ENCODE results near the gene CBX4. TPM values are rescaled to one million over a fixed set of nuclear protein-coding genes. Genes with fewer than 3 reads are reported as not detected.
A peak's percentile ranks its signal among the peaks of the same experiment; 100 is the strongest.

The CBX4 gene
- total RNA-seq, 1 experiment from 2014 or later = 3.3 TPM

DNA sequence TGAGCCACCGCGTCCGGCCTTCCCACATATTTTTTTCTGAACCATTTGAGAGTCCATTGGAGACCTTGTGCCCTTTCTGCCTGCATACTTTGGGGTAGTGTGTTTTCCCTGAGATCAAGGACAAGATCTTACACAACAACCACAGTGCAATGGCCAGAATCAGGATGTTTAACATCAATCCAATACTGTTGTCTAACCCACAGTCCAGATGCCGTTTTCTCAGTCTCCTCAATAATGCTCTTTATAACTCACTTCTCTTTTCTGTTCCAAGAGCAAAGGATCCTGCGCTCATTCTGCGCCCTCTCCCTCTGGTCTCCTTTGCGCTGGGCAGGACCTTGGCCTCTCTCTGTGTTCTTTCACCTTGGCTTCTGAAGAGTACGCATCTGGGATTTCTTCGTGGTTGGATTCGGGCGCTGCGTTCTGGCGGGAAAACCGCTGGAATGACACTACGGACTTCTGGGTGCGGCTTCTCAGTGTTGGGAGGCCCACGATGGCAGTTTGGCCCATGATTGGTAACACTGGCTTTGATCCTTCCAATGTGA, 16.6 kb downstream of the CBX4 start:
- ChIA-PET CTCF (interaction anchor here (4.2 to 20.8 kb wide), 2 partner anchors 10 to 13 kb away, joined by 26 to 464 read pairs; no protein-coding TSS in a partner anchor), POLR2A (no interaction called here)
- Mint-ChIP-seq H3K4me3 (no peak overlapping the region), H3K27me3 (ENCODE audit: low read depth) (peaks cover 98% of the 10 kb centered on the region), H3K27ac (no peak overlapping the region), H3K4me1 (peaks cover 5% of the 10 kb centered on the region; the same call in 1 of the 2 replicates), H3K9me3 (peaks cover 5% of the 10 kb centered on the region), H3K36me3 (no peaks in the 10 kb centered on the region)
- ATAC-seq (no peak), DNase-seq (ENCODE audit: low spot score) (no peak)
- TF ChIP-seq CREM (CRISPR knock-in tag; IDR thresholded peaks at IDR 0.05) = no peak
- TF ChIP-seq GABPB1 (CRISPR knock-in tag; IDR thresholded peaks at IDR 0.05) = peak; percentile 68

- Mint-ChIP-seq H3K27ac (no peak overlapping the region), H3K27me3 (ENCODE audit: low read depth) (peaks cover 98% of the 10 kb centered on the region)
- POLR2A ChIA-PET = no interaction called here
These were observed 17.7 kb downstream of the CBX4 start for GRCh38 chr17:79821331-79822095.

GRCh38 chr17:79820959-79821330, 18.3 kb downstream of the CBX4 start:
- Mint-ChIP-seq H3K27me3 (ENCODE audit: low read depth) (peaks cover 98% of the 10 kb centered on the region), H3K27ac (no peak overlapping the region), H3K4me3 (no peak overlapping the region), H3K36me3 (peaks cover 3% of the 10 kb centered on the region; the same call in 1 of the 2 replicates), H3K9me3 (peaks cover 5% of the 10 kb centered on the region), H3K4me1 (peaks cover 4% of the 10 kb centered on the region)
- DNase-seq (ENCODE audit: low spot score) = no peak
- POLR2A ChIA-PET = interaction anchor here (1.2 kb wide), 1 partner anchor 18 kb away, joined by 4 read pairs; the partner anchor contains the start of gene CBX4
- CTCF ChIA-PET = interaction anchor here (0.5 to 20.8 kb wide), 2 partner anchors 12 to 63 kb away, joined by 5 to 464 read pairs; no protein-coding TSS in a partner anchor
- ATAC-seq = no peak
- TF ChIP-seq ZNF219 (CRISPR knock-in tag; IDR thresholded peaks at IDR 0.05; ENCODE audit: borderline replicate concordance) (no peak), ZNF512 (CRISPR knock-in tag; IDR thresholded peaks at IDR 0.05; ENCODE audit: borderline replicate concordance) (no peak), ZNF425 (CRISPR knock-in tag; conservative IDR thresholded peaks at IDR 0.05) (no peak), IRF2 (CRISPR knock-in tag; IDR thresholded peaks at IDR 0.05; ENCODE audit: borderline replicate concordance, low read depth) (no peak), GTF2I (CRISPR knock-in tag; conservative IDR thresholded peaks at IDR 0.05) (no peak), SMAD3 (CRISPR knock-in tag; IDR thresholded peaks at IDR 0.05; ENCODE audit: borderline replicate concordance) (no peak), HMGA2 (CRISPR knock-in tag; IDR thresholded peaks at IDR 0.05) (no peak), ZNF317 (CRISPR knock-in tag; IDR thresholded peaks at IDR 0.05; ENCODE audit: borderline replicate concordance, low read depth) (no peak), ZNF263 (CRISPR knock-in tag; IDR thresholded peaks at IDR 0.05; ENCODE audit: low read depth) (no peak), TEAD4 (CRISPR knock-in tag; IDR thresholded peaks at IDR 0.05) (no peak)
- TF ChIP-seq, protein P1, sequence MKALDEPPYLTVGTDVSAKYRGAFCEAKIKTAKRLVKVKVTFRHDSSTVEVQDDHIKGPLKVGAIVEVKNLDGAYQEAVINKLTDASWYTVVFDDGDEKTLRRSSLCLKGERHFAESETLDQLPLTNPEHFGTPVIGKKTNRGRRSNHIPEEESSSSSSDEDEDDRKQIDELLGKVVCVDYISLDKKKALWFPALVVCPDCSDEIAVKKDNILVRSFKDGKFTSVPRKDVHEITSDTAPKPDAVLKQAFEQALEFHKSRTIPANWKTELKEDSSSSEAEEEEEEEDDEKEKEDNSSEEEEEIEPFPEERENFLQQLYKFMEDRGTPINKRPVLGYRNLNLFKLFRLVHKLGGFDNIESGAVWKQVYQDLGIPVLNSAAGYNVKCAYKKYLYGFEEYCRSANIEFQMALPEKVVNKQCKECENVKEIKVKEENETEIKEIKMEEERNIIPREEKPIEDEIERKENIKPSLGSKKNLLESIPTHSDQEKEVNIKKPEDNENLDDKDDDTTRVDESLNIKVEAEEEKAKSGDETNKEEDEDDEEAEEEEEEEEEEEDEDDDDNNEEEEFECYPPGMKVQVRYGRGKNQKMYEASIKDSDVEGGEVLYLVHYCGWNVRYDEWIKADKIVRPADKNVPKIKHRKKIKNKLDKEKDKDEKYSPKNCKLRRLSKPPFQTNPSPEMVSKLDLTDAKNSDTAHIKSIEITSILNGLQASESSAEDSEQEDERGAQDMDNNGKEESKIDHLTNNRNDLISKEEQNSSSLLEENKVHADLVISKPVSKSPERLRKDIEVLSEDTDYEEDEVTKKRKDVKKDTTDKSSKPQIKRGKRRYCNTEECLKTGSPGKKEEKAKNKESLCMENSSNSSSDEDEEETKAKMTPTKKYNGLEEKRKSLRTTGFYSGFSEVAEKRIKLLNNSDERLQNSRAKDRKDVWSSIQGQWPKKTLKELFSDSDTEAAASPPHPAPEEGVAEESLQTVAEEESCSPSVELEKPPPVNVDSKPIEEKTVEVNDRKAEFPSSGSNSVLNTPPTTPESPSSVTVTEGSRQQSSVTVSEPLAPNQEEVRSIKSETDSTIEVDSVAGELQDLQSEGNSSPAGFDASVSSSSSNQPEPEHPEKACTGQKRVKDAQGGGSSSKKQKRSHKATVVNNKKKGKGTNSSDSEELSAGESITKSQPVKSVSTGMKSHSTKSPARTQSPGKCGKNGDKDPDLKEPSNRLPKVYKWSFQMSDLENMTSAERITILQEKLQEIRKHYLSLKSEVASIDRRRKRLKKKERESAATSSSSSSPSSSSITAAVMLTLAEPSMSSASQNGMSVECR (CRISPR knock-in tag; IDR thresholded peaks at IDR 0.05; ENCODE audit: borderline replicate concordance) = no peak
- TF ChIP-seq, protein P2, sequence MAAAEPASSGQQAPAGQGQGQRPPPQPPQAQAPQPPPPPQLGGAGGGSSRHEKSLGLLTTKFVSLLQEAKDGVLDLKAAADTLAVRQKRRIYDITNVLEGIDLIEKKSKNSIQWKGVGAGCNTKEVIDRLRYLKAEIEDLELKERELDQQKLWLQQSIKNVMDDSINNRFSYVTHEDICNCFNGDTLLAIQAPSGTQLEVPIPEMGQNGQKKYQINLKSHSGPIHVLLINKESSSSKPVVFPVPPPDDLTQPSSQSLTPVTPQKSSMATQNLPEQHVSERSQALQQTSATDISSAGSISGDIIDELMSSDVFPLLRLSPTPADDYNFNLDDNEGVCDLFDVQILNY (CRISPR knock-in tag; IDR thresholded peaks at IDR 0.05) = no peak
- TF ChIP-seq, protein P3, sequence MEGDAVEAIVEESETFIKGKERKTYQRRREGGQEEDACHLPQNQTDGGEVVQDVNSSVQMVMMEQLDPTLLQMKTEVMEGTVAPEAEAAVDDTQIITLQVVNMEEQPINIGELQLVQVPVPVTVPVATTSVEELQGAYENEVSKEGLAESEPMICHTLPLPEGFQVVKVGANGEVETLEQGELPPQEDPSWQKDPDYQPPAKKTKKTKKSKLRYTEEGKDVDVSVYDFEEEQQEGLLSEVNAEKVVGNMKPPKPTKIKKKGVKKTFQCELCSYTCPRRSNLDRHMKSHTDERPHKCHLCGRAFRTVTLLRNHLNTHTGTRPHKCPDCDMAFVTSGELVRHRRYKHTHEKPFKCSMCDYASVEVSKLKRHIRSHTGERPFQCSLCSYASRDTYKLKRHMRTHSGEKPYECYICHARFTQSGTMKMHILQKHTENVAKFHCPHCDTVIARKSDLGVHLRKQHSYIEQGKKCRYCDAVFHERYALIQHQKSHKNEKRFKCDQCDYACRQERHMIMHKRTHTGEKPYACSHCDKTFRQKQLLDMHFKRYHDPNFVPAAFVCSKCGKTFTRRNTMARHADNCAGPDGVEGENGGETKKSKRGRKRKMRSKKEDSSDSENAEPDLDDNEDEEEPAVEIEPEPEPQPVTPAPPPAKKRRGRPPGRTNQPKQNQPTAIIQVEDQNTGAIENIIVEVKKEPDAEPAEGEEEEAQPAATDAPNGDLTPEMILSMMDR (IDR thresholded peaks at IDR 0.05) = no peak

More at GRCh38 chr17:79821331-79822095, 17.7 kb downstream of the CBX4 start:
- Mint-ChIP-seq H3K4me3 (no peak overlapping the region), H3K36me3 (no peaks in the 10 kb centered on the region), H3K9me3 (peaks cover 5% of the 10 kb centered on the region), H3K4me1 (peaks cover 3% of the 10 kb centered on the region; the same call in 1 of the 2 replicates)
- ATAC-seq = no peak
- TF ChIP-seq TEAD4 (CRISPR knock-in tag; IDR thresholded peaks at IDR 0.05) (no peak), GABPB1 (CRISPR knock-in tag; IDR thresholded peaks at IDR 0.05) (peak; percentile 79; the same call in 1 of the 2 replicates), HMGA2 (CRISPR knock-in tag; IDR thresholded peaks at IDR 0.05) (no peak), OVOL2 (CRISPR knock-in tag; IDR thresholded peaks at IDR 0.05; ENCODE audit: borderline replicate concordance) (no peak), ETV6 (CRISPR knock-in tag; IDR thresholded peaks at IDR 0.05) (no peak), ZNF416 (CRISPR knock-in tag; IDR thresholded peaks at IDR 0.05) (no peak)
- DNase-seq (ENCODE audit: low spot score) = no peak
- CTCF ChIA-PET = interaction anchor here (0.5 to 20.8 kb wide), 2 partner anchors 11 to 63 kb away, joined by 5 to 464 read pairs; no protein-coding TSS in a partner anchor

Measured in WTC11 (cell line).